Fibroblast of pulmonary artery (primary cell): ENCODE measurements around the gene RSU1.

ENCODE experiments used
- DNase-seq: peaks from one replicate; pipeline ENCODE4 v3.0.0-alpha.2; 2010; ENCODE audit warnings: low read depth
- H3K4me3 ChIP-seq: replicated peaks from 2 replicates; pipeline ENCODE4 v1.5.1; 2011; ENCODE audit warnings: low read depth, mild to moderate bottlenecking, control low read depth, low read length, moderate library complexity
- CTCF ChIP-seq: IDR thresholded peaks from 2 replicates; pipeline ENCODE4 v1.5.1; 2011; ENCODE audit warnings: mild to moderate bottlenecking, control low read depth, low read length, inconsistent platforms; ENCODE audit errors: missing control alignments

The RSU1 gene

GRCh38 chr10:16751244-16751643, 66.0 kb downstream of the RSU1 start:
- no peak for DNase-seq
- no peak overlapping the region for H3K4me3 ChIP-seq
- TF ChIP-seq CTCF, result no peak

GRCh38 chr10:16750461-16750860, 66.8 kb downstream of the RSU1 start:
- no peak overlapping the region for H3K4me3 ChIP-seq
- no peak for TF ChIP-seq CTCF
- DNase-seq, result no peak

- TF ChIP-seq CTCF, result no peak
- no peak overlapping the region for H3K4me3 ChIP-seq
- DNase-seq, result no peak
Observed at GRCh38 chr10:16748749-16749148, 68.5 kb downstream of the RSU1 start.

GRCh38 chr10:16746856-16747255, 70.4 kb downstream of the RSU1 start:
- H3K4me3 ChIP-seq, result no peak overlapping the region
- DNase-seq, result no peak
- TF ChIP-seq CTCF, result no peak

GRCh38 chr10:16745061-16745460, 72.2 kb downstream of the RSU1 start:
- TF ChIP-seq CTCF, result no peak
- H3K4me3 ChIP-seq, result no peak overlapping the region
- DNase-seq, result no peak

GRCh38 chr10:16742165-16742960, 74.9 kb downstream of the RSU1 start:
- DNase-seq, result no peak
- no peak for TF ChIP-seq CTCF
- H3K4me3 ChIP-seq, result no peak overlapping the region

- DNase-seq, result no peak
- H3K4me3 ChIP-seq, result no peak overlapping the region
- TF ChIP-seq CTCF, result no peak
Observed at GRCh38 chr10:16741540-16741939, 75.7 kb downstream of the RSU1 start.
